Measurements from ENCODE around the gene ASS1. TPM values are rescaled to one million over a fixed set of nuclear protein-coding genes. Genes with fewer than 3 reads are reported as not detected.

ASS1 gene
- total RNA-seq, 1 donor from 2014 or later: 3.1 TPM

- H3K27ac Mint-ChIP-seq (ENCODE audit: unreplicated experiment): no peak overlapping the region
- no peak overlapping the region for H3K4me3 Mint-ChIP-seq (ENCODE audit: unreplicated experiment)
- no peak for TF ChIP-seq CTCF (IDR thresholded peaks at IDR 0.05; ENCODE audit: unreplicated experiment)
- H3K4me1 Mint-ChIP-seq (ENCODE audit: unreplicated experiment): no peaks in the 10 kb centered on the region
- DNase-seq (ENCODE audit: low spot score): no peak
- H3K9me3 Mint-ChIP-seq (ENCODE audit: unreplicated experiment): no peaks in the 10 kb centered on the region
- peaks cover 7% of the 10 kb centered on the region for H3K36me3 Mint-ChIP-seq (ENCODE audit: low read depth, unreplicated experiment)
- H3K27me3 Mint-ChIP-seq (ENCODE audit: unreplicated experiment): peaks cover 4% of the 10 kb centered on the region
Measured at GRCh38 chr9:130410443-130410842, 34.3 kb upstream of the ASS1 start.

DNA sequence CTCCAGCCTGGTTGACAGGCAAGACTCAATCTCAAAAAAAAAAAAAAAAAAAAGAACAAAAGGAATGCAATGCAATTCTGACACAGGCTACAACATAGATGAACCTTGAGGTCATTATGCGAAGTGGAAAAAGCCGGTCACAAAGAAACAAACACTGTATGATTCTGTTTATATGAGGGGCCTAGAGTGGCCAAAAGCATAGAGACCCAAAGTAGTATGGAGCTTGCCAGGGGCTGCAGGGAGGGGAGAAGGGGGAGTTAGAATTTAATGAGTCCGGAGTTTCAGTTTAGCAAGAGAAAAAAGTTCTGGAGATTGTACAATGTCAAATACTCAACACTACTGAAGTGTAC is 33.2 kb upstream of the ASS1 start:
- H3K36me3 Mint-ChIP-seq (ENCODE audit: low read depth, unreplicated experiment): peaks cover 7% of the 10 kb centered on the region
- TF ChIP-seq CTCF (IDR thresholded peaks at IDR 0.05; ENCODE audit: unreplicated experiment): no peak
- H3K27me3 Mint-ChIP-seq (ENCODE audit: unreplicated experiment): peaks cover 4% of the 10 kb centered on the region
- H3K27ac Mint-ChIP-seq (ENCODE audit: unreplicated experiment): no peak overlapping the region
- H3K4me1 Mint-ChIP-seq (ENCODE audit: unreplicated experiment): no peaks in the 10 kb centered on the region
- H3K4me3 Mint-ChIP-seq (ENCODE audit: unreplicated experiment): no peak overlapping the region
- no peak for DNase-seq (ENCODE audit: low spot score)
- H3K9me3 Mint-ChIP-seq (ENCODE audit: unreplicated experiment): no peaks in the 10 kb centered on the region

DNA sequence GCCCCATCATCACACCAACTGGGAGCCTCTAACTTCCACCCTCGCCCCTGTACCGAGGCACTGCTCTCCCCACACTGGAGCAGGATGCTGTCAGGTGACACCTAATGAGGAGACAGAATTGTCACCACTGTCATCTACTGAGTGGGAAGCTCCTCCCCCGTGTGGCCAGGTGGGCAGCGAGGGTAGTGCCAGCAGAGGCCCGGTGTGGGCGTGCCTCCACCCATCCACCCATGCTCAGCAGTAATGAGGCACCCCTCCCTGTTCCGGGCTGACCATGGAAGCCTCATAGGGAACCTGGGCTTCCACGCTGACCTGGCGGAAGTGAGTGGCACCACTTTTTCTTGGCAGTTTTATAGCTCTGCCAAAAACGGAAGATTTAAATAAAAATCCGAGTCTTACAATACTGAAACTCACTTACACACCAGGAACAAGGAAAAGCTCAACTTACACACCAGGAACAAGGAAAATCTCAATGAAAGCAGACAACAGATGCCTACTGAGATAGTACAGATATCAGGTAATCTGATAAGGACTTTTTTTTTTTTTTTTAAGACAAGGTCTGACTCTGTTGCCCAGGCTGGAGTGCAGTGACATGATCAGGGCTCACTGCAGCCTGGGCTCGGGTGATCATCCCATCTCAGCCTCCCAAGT is 30.6 kb upstream of the ASS1 start:
- TF ChIP-seq CTCF (IDR thresholded peaks at IDR 0.05; ENCODE audit: unreplicated experiment): no peak
- H3K4me1 Mint-ChIP-seq (ENCODE audit: unreplicated experiment): no peaks in the 10 kb centered on the region
- H3K27me3 Mint-ChIP-seq (ENCODE audit: unreplicated experiment): peaks cover 4% of the 10 kb centered on the region
- H3K4me3 Mint-ChIP-seq (ENCODE audit: unreplicated experiment): no peak overlapping the region
- no peak for DNase-seq (ENCODE audit: low spot score)
- H3K36me3 Mint-ChIP-seq (ENCODE audit: low read depth, unreplicated experiment): peaks cover 4% of the 10 kb centered on the region
- no peaks in the 10 kb centered on the region for H3K9me3 Mint-ChIP-seq (ENCODE audit: unreplicated experiment)
- no peak overlapping the region for H3K27ac Mint-ChIP-seq (ENCODE audit: unreplicated experiment)

GRCh38 chr9:130414910-130415746 is 29.6 kb upstream of the ASS1 start:
- Mint-ChIP-seq H3K27me3 (ENCODE audit: unreplicated experiment) (peaks cover 4% of the 10 kb centered on the region), H3K27ac (ENCODE audit: unreplicated experiment) (no peak overlapping the region), H3K36me3 (ENCODE audit: low read depth, unreplicated experiment) (peaks cover 7% of the 10 kb centered on the region), H3K4me1 (ENCODE audit: unreplicated experiment) (no peaks in the 10 kb centered on the region), H3K9me3 (ENCODE audit: unreplicated experiment) (no peaks in the 10 kb centered on the region), H3K4me3 (ENCODE audit: unreplicated experiment) (no peak overlapping the region)
- no peak for DNase-seq (ENCODE audit: low spot score)
- no peak for TF ChIP-seq CTCF (IDR thresholded peaks at IDR 0.05; ENCODE audit: unreplicated experiment)

GRCh38 chr9:130417602-130418001 is 27.2 kb upstream of the ASS1 start:
- Mint-ChIP-seq H3K36me3 (ENCODE audit: low read depth, unreplicated experiment) (peaks cover 7% of the 10 kb centered on the region), H3K27me3 (ENCODE audit: unreplicated experiment) (peaks cover 4% of the 10 kb centered on the region), H3K9me3 (ENCODE audit: unreplicated experiment) (no peaks in the 10 kb centered on the region), H3K4me3 (ENCODE audit: unreplicated experiment) (no peak overlapping the region), H3K4me1 (ENCODE audit: unreplicated experiment) (no peaks in the 10 kb centered on the region), H3K27ac (ENCODE audit: unreplicated experiment) (no peak overlapping the region)
- no peak for DNase-seq (ENCODE audit: low spot score)
- TF ChIP-seq CTCF (IDR thresholded peaks at IDR 0.05; ENCODE audit: unreplicated experiment): no peak
